SK-N-SH (cell line): Measurements from ENCODE around the gene RNF151. TPM values are rescaled to one million over a fixed set of nuclear protein-coding genes. Genes with fewer than 3 reads are reported as not detected.

Experiments
- CTCF ChIA-PET: fragments of 300-600, 350-600 bp; formaldehyde crosslinking; extraction: SDS; loops from one replicate; lab custom pipeline; 2021; lab: Yijun Ruan, JAX
- POLR2A ChIA-PET: fragments of 350-600 bp; sonication (Branson Sonifier 250); formaldehyde crosslinking; extraction: SDS; loops from one replicate; lab custom pipeline; 2020; ENCODE audit warnings: antibody characterized with exemption, inconsistent platforms; lab: Yijun Ruan, JAX
- DNase-seq: peaks from one replicate; pipeline ENCODE4 v3.0.0; 2012
- H2AFZ ChIP-seq: fragments of 200-600 bp; sonication (generic); 2 replicates; pipeline ENCODE4 v1.8.1; 2016; ENCODE audit warnings: antibody characterized with exemption, mild to moderate bottlenecking, low read depth
- H3F3A ChIP-seq: fragments of 200-600 bp; sonication (generic); replicated peaks from 2 replicates; pipeline ENCODE3; 2016; ENCODE audit warnings: antibody characterized with exemption, mild to moderate bottlenecking; ENCODE audit not compliant: insufficient read depth
- H3K27ac ChIP-seq, 2 experiments: fragments of 200-500 bp in 1 of 2; fragments of 200-600 bp in 1 of 2; sonication (Bioruptor generic) in 1 of 2; sonication (generic), shearing (Covaris generic) in 1 of 2; 2 replicates each; pipeline versions ENCODE4 v1.5.1 to v1.6.1; 2014 to 2016; ENCODE audit warnings: low read depth in 2 of 2, inconsistent platforms in 1 of 2, low read length in 1 of 2, mild to moderate bottlenecking in 1 of 2, mixed read lengths in 1 of 2
- H3K27me3 ChIP-seq: fragments of 200-600 bp; sonication (generic), shearing (Covaris generic); 2 replicates; pipeline ENCODE4 v1.6.1; 2016; ENCODE audit warnings: mixed run types; ENCODE audit not compliant: insufficient read depth
- H3K36me3 ChIP-seq, 2 experiments: fragments of 200-500 bp in 1 of 2; fragments of 200-600 bp in 1 of 2; sonication (Bioruptor generic) in 1 of 2; sonication (generic) in 1 of 2; replicated peaks in 1 of 2; 2 replicates each; pipeline versions ENCODE3 to v1.5.1; 2014 to 2016; ENCODE audit warnings: low read length in 1 of 2, mild to moderate bottlenecking in 1 of 2; ENCODE audit not compliant: insufficient read depth in 2 of 2, control insufficient read depth in 1 of 2
- H3K4me1 ChIP-seq, 2 experiments: fragments of 200-500 bp in 1 of 2; fragments of 200-600 bp in 1 of 2; sonication (Bioruptor generic) in 1 of 2; sonication (generic), shearing (Covaris generic) in 1 of 2; 2 replicates each; pipeline versions ENCODE4 v1.5.1 to v1.6.1; 2014 to 2016; ENCODE audit warnings: low read depth in 1 of 2, low read length in 1 of 2, mixed run types in 1 of 2; ENCODE audit not compliant: insufficient read depth in 2 of 2, control insufficient read depth in 1 of 2
- H3K4me2 ChIP-seq: fragments of 200-600 bp; sonication (generic), shearing (Covaris generic); 2 replicates; pipeline ENCODE4 v1.6.1; 2017; ENCODE audit warnings: mixed run types
- H3K4me3 ChIP-seq, 2 experiments: fragments of 200-500 bp in 1 of 2; fragments of 200-600 bp in 1 of 2; sonication (Bioruptor generic) in 1 of 2; sonication (generic), shearing (Covaris generic) in 1 of 2; 2 replicates each; pipeline versions ENCODE4 v1.5.1 to v1.8.1; 2014 to 2016; ENCODE audit warnings: low read depth in 2 of 2, inconsistent platforms in 1 of 2, low read length in 1 of 2, mild to moderate bottlenecking in 1 of 2, mixed read lengths in 1 of 2, moderate library complexity in 1 of 2
- H3K79me2 ChIP-seq: fragments of 200-600 bp; sonication (generic); 2 replicates; pipeline ENCODE4 v1.8.1; 2017; ENCODE audit warnings: mild to moderate bottlenecking; ENCODE audit not compliant: insufficient read depth
- H3K9ac ChIP-seq: fragments of 200-600 bp; sonication (generic); 2 replicates; pipeline ENCODE4 v1.6.1; 2017; ENCODE audit warnings: mixed run types
- H3K9me2 ChIP-seq: fragments of 200-600 bp; sonication (generic); 2 replicates; pipeline ENCODE4 v1.6.1; 2017; ENCODE audit warnings: mixed run types
- H3K9me3 ChIP-seq: fragments of 200-600 bp; sonication (generic); 2 replicates; pipeline ENCODE4 v1.6.1; 2017; ENCODE audit warnings: mixed run types, mild to moderate bottlenecking, moderate library complexity
- H4K20me1 ChIP-seq: fragments of 200-600 bp; sonication (generic); 2 replicates; pipeline ENCODE4 v1.6.1; 2017; ENCODE audit warnings: mild to moderate bottlenecking, mixed run types; ENCODE audit not compliant: insufficient read depth
- CHD2 ChIP-seq: fragments of 150-350 bp; IDR thresholded peaks from 2 replicates; pipeline ENCODE4 v1.6.1; 2018; ENCODE audit warnings: low read length; ENCODE audit not compliant: partially characterized antibody
- EP300 ChIP-seq, 2 experiments: IDR thresholded peaks; 2 replicates each; pipeline versions ENCODE4 v1.4.0 to v1.6.1; 2012; ENCODE audit warnings: borderline replicate concordance in 1 of 2, low read depth in 1 of 2, low read length in 1 of 2
- EZH2phosphoT487 ChIP-seq: fragments of 200-600 bp; sonication (generic); IDR thresholded peaks from 2 replicates; pipeline ENCODE4 v1.6.1; 2017; ENCODE audit warnings: low read depth, mixed run types, mild to moderate bottlenecking, antibody characterized with exemption, moderate library complexity, borderline replicate concordance
- FOSL2 ChIP-seq: IDR thresholded peaks from 2 replicates; pipeline ENCODE4 v1.4.0; 2012; ENCODE audit warnings: low read depth, mild to moderate bottlenecking, moderate library complexity, borderline replicate concordance
- FOXJ3 ChIP-seq: sonication (generic); formaldehyde crosslinking; IDR thresholded peaks from 2 replicates; pipeline ENCODE4 v1.5.1; 2020; ENCODE audit warnings: mild to moderate bottlenecking, missing genetic modification reagents
- GABPA ChIP-seq: IDR thresholded peaks from 2 replicates; pipeline ENCODE4 v1.4.0; 2012; ENCODE audit warnings: low read depth, mild to moderate bottlenecking
- GATA2 ChIP-seq: sonication (generic); formaldehyde crosslinking; IDR thresholded peaks from 2 replicates; pipeline ENCODE4 v1.5.0; 2020; ENCODE audit warnings: mild to moderate bottlenecking, missing genetic modification reagents
- JUND ChIP-seq: IDR thresholded peaks from 2 replicates; pipeline ENCODE4 v1.4.0; 2012
- MAX ChIP-seq: IDR thresholded peaks from 2 replicates; pipeline ENCODE4 v1.4.0; 2012; ENCODE audit warnings: low read depth
- MXI1 ChIP-seq: IDR thresholded peaks from 2 replicates; pipeline ENCODE4 v1.6.1; 2012; ENCODE audit warnings: mild to moderate bottlenecking, low read depth, low read length, improper control_type of control experiment
- NFIC ChIP-seq: IDR thresholded peaks from 2 replicates; pipeline ENCODE4 v1.4.0; 2012; ENCODE audit warnings: borderline replicate concordance
- NRF1 ChIP-seq: IDR thresholded peaks from 2 replicates; pipeline ENCODE4 v1.6.1; 2012; ENCODE audit warnings: low read depth, mild to moderate bottlenecking, low read length
- PBX3 ChIP-seq: IDR thresholded peaks from 2 replicates; pipeline ENCODE4; 2012
- POLR2AphosphoS5 ChIP-seq: IDR thresholded peaks from 2 replicates; pipeline ENCODE4 v1.6.1; 2012; ENCODE audit warnings: low read depth, low read length
- RAD21 ChIP-seq: IDR thresholded peaks from 2 replicates; pipeline ENCODE4 v1.6.1; 2012; ENCODE audit warnings: mild to moderate bottlenecking, low read length
- RFX5 ChIP-seq: IDR thresholded peaks from 2 replicates; pipeline ENCODE4 v1.6.1; 2012; ENCODE audit warnings: mild to moderate bottlenecking, improper control_type of control experiment, low read length
- RXRA ChIP-seq: IDR thresholded peaks from 2 replicates; pipeline ENCODE4 v1.4.0; 2012; ENCODE audit warnings: low read depth, mild to moderate bottlenecking, borderline replicate concordance
- TAF1 ChIP-seq: IDR thresholded peaks from 2 replicates; pipeline ENCODE4 v1.6.1; 2012; ENCODE audit warnings: low read depth, mild to moderate bottlenecking, low read length, moderate library complexity, borderline replicate concordance
- TEAD4 ChIP-seq: IDR thresholded peaks from 2 replicates; pipeline ENCODE4 v1.4.0; 2012; ENCODE audit warnings: mild to moderate bottlenecking, borderline replicate concordance; ENCODE audit not compliant: insufficient read depth
- USF2 ChIP-seq: fragments of 150-350 bp; IDR thresholded peaks from 2 replicates; pipeline ENCODE4 v1.6.1; 2017; ENCODE audit warnings: antibody characterized with exemption, low read length, low read depth, borderline replicate concordance
- YY1 ChIP-seq: IDR thresholded peaks from 2 replicates; pipeline ENCODE4 v1.4.0; 2012; ENCODE audit warnings: low read depth, mild to moderate bottlenecking
- ZBTB33 ChIP-seq: IDR thresholded peaks from 2 replicates; pipeline ENCODE4 v1.4.0; 2012; ENCODE audit warnings: low read depth, borderline replicate concordance
- WGBS: methylation state at CpG from one replicate; pipeline ENCODE4 v1.1.6; 2017; ENCODE audit warnings: low lambda C conversion rate; 5-methylcytosine and 5-hydroxymethylcytosine counted together
- polyA plus RNA-seq, 3 experiments: library from polyadenylated mRNA; depleted of rRNA; stranded (reverse); fragments of >200 nt; gene quantifications; 2 replicates each; pipeline ENCODE4 v1.2.3, GENCODE V29; 2012

The RNF151 gene
- polyA plus RNA-seq, 1 of the 3 experiments (the other 2 are of a cell fraction), result 0.07 TPM

- no peaks in the 10 kb centered on the region for H3K9me3 ChIP-seq
- WGBS, result 87% methylated on average over 12 of the region's 19 CpGs
- no peak overlapping the region for H3K4me3 ChIP-seq
- CTCF ChIA-PET, result interaction anchor here (0.9 to 3.4 kb wide), 4 partner anchors 13 to 195 kb away, joined by 3 to 16 read pairs (median 4); no protein-coding TSS in a partner anchor
- no peaks in the 10 kb centered on the region for H3K79me2 ChIP-seq
- TF ChIP-seq MXI1 (no peak), POLR2AphosphoS5 (no peak), TAF1 (no peak), JUND (no peak), PBX3 (no peak)
- DNase-seq, result no peak
- no peaks in the 10 kb centered on the region for H3K27me3 ChIP-seq
- H3K9me2 ChIP-seq, result no peaks in the 10 kb centered on the region
- no peak overlapping the region for H3K9ac ChIP-seq
- H3K36me3 ChIP-seq, result peaks cover 0 to 2% of the 10 kb centered on the region in 2 experiments
- no peak overlapping the region for H3K4me2 ChIP-seq
- peaks cover 0 to 10% of the 10 kb centered on the region in 2 experiments; a peak in 2 of 4 replicates for H3K4me1 ChIP-seq
- no peaks in the 10 kb centered on the region for H3F3A ChIP-seq
- H3K27ac ChIP-seq, result no peak overlapping the region
- POLR2A ChIA-PET, result no interaction called here
- no peak overlapping the region for H2AFZ ChIP-seq
- no peaks in the 10 kb centered on the region for H4K20me1 ChIP-seq
Observed at GRCh38 chr16:1945559-1946391, 20.9 kb upstream of the RNF151 start.

- H3K36me3 ChIP-seq, result no peaks in the 10 kb centered on the region
- H3F3A ChIP-seq, result no peaks in the 10 kb centered on the region
- DNase-seq, result no peak
- H3K9ac ChIP-seq, result no peak overlapping the region
- H3K4me3 ChIP-seq, result no peak overlapping the region
- H3K9me2 ChIP-seq, result no peaks in the 10 kb centered on the region
- no peak overlapping the region for H3K27ac ChIP-seq
- WGBS, result 86% methylated on average over 7 of the region's 38 CpGs
- peaks cover 0 to 8% of the 10 kb centered on the region in 2 experiments; a peak in 2 of 4 replicates for H3K4me1 ChIP-seq
- H3K27me3 ChIP-seq, result no peaks in the 10 kb centered on the region
- no peaks in the 10 kb centered on the region for H3K9me3 ChIP-seq
- H4K20me1 ChIP-seq, result no peaks in the 10 kb centered on the region
- ChIA-PET CTCF (interaction anchor here (0.9 to 1.9 kb wide), 4 partner anchors 12 to 194 kb away, joined by 3 to 6 read pairs (median 4); no protein-coding TSS in a partner anchor), POLR2A (no interaction called here)
- no peak overlapping the region for H3K4me2 ChIP-seq
- H3K79me2 ChIP-seq, result no peaks in the 10 kb centered on the region
- H2AFZ ChIP-seq, result no peak overlapping the region
- no peak for TF ChIP-seq ZBTB33
- TF ChIP-seq FOXJ3 (CRISPR knock-in tag), result no peak
- no peak for TF ChIP-seq POLR2AphosphoS5
- no peak for TF ChIP-seq USF2
- no peak for TF ChIP-seq EP300 (IDR thresholded peaks at IDR 0.05; ENCODE audit: borderline replicate concordance in 1 of 2, low read depth in 1 of 2, low read length in 1 of 2)
- no peak for TF ChIP-seq EZH2phosphoT487
- TF ChIP-seq FOSL2, result no peak
- no peak for TF ChIP-seq GATA2 (CRISPR knock-in tag)
- no peak for TF ChIP-seq RFX5
- no peak for TF ChIP-seq RXRA
- TF ChIP-seq TEAD4, result no peak
- no peak for TF ChIP-seq RAD21
- no peak for TF ChIP-seq YY1
- TF ChIP-seq GABPA, result no peak
- TF ChIP-seq NRF1, result no peak
- no peak for TF ChIP-seq NFIC
- no peak for TF ChIP-seq JUND
- no peak for TF ChIP-seq MAX
- TF ChIP-seq CHD2, result no peak
Observed at GRCh38 chr16:1946495-1947368, 19.9 kb upstream of the RNF151 start.
